NCI-H345 (cell line): ENCODE measurements around the gene NRK.
"Not testable (repeated sequence)": the region's sequence is repeated elsewhere in the genome, so short reads cannot be mapped to it uniquely, and the experiment has no call there.

Experiments
- DNase-seq: peaks from one replicate; lab custom pipeline; 2025; lab: John Stamatoyannopoulos, UW

The NRK gene

GRCh38 chrX:105880491-105880890, 58.2 kb downstream of the NRK start:
- DNase-seq = no peak

- DNase-seq = no peak
Observed at GRCh38 chrX:105882581-105883275, 60.4 kb downstream of the NRK start.

- no peak for DNase-seq
Observed at GRCh38 chrX:105894721-105895120, 72.4 kb downstream of the NRK start.

DNA sequence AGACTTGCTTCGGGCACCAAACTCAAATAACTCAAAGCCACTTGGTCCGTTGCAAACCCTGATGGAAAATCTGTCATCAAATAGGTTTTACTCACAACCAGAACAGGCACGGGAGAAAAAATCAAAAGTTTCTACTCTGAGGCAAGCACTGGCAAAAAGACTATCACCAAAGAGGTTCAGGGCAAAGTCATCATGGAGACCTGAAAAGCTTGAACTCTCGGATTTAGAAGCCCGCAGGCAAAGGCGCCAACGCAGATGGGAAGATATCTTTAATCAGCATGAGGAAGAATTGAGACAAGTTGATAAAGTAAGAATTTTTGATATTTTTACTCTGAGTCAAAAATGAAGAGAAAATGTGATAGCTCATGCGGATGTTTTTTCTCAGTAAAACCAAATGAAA, 87.2 kb downstream of the NRK start:
- no peak for DNase-seq

- no peak for DNase-seq
Observed at GRCh38 chrX:105910563-105911105, 88.3 kb downstream of the NRK start.

DNA sequence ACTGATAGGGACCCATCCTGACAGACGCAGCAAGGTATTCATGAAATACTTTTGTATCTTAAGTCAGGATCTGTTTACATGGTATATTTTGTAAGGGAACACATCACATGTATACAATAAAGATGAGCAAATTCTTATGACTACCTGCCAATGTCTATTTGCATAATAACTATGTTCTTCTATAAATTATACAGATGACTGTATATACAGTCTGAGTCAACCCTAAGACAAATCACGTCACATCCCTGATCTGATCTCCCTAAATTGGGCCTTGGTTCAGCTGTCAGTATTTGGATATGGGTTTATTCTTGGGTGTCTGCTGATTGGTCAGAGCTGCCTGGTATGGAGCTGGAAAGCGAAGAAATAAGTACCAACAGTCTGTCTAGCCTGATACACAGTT, 122.9 kb downstream of the NRK start:
- no peak for DNase-seq

- no peak for DNase-seq
Observed at GRCh38 chrX:105969487-105969886, 147.1 kb downstream of the NRK start.

DNA sequence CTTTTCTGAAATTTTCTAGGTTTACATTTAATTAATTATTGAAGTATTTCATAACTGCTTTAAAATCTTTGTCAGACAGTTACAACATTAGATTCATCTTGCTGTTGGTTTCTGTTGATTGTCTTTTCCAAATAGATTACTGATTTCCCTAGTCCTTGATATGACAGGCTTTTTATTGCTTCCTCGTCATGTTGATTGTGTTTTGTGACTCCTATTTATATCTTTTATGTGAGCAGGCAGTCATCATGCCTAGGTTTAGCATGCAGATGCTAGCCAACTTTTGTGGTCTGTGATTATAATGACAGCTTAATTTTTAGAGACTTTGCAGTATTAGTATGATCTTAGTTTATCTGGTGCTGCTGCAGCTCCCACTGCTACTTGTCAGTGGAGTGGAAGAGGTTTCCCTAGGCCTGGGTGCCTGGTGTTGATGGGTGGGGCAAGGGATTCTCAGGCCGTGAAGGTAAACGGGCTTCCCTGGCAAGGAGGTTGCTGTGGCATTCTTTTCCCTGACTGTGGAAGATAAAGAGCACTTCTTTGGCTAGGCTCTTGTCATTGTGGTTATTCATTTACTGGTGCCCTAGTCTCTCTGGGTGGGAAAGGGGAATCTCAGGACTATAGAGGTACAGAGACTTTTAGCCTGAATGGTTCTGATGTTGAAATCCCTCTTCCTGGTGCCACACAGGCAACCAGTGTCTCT, 150.5 kb downstream of the NRK start:
- no peak for DNase-seq

- no peak for DNase-seq
Observed at GRCh38 chrX:105973387-105973739, 151.0 kb downstream of the NRK start.

DNA sequence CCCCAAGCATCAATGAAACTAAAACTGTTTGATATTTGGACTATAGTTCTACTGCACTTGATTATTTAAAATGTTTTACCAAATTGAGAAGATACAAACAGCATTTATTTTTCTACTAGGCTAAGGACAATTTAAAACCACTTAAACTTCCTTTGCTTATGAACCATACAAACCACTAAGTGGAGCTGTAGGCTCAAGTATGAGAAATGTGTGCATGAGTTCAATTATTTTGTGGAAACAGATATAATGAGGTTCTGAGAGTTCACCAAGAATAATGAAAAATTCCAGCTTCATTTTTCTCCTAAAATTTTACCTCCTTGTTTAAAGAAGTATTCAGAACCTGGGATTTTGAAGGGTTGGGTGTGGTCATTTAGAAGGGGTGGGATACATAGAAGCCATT, 153.0 kb downstream of the NRK start:
- no peak for DNase-seq

- no peak for DNase-seq
Observed at GRCh38 chrX:105981772-105982485, 159.6 kb downstream of the NRK start.

- not testable (repeated sequence) for DNase-seq
Observed at GRCh38 chrX:105988487-105988886, 166.1 kb downstream of the NRK start.

GRCh38 chrX:105999294-105999693, 177.0 kb downstream of the NRK start:
- DNase-seq = no peak

DNA sequence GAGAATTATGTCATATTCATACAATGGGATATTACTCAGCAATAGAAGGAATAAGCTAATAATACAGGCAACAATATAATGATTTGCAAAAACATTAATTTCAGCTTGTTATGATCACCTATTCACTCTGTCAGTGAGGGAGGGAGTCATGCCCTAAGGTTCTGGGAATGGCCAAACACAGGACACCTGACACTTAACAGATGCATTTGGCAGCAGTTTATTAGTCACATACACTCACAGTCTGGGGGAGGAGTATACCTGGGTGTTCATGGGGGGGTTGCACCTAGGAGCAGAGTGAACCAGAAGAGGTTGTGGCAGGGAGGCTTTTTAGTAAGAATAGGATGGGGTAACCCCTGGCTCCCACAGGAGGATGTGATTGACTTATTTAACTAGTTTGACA, 177.9 kb downstream of the NRK start:
- no peak for DNase-seq

- DNase-seq = not testable (repeated sequence)
Observed at GRCh38 chrX:106000609-106001008, 178.3 kb downstream of the NRK start.

DNA sequence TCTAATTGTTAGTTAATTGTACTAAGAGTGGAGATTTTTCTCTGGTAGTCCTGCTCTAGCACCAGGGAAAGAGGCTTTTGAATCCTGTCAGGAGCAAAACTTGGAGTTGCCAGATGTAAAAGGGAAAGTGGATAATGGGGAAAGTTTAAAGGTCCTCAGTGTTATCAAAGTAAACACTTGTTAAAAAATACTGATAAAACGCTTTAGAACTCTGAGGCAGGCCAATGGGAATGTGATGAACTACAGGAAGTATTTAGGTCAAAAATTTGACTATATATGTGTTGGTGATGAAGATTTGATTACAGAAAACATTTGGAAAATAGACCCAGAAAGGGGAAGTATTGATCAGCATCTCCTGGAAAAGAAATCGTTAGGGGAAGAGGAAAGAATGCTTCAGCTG, 183.3 kb downstream of the NRK start:
- no peak for DNase-seq

DNA sequence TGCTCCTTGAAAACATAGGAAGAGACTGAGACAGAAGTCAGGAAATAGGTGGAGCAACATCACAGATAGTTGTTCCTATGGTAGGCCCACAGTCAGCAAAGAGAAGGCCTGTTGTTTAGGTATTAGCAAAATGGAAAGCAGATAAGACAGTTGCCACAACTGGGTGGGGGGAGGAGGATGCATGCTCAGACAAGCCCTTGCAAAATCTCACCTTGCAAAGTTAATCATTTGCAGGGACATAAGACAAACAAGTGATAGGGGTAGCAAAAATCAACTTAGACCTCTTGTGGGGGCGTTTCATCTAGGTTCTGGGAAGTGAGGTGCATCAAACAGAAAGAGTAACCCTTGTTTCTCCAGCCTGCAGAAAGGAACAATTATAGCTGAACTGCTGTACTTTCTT, 185.5 kb downstream of the NRK start:
- DNase-seq = no peak
